GM19467 (cell line): Measurements from ENCODE around the gene LMLN.
"Not testable (repeated sequence)": the region's sequence is repeated elsewhere in the genome, so short reads cannot be mapped to it uniquely, and the experiment has no call there.

Experiments used
- ATAC-seq: cut with Tn5 transposase; IDR thresholded peaks from one replicate; pipeline ENCODE4 v1.9.1; 2021; ENCODE audit warnings: mild to moderate bottlenecking, moderate library complexity; ENCODE audit not compliant: unreplicated experiment

The LMLN gene

GRCh38 chr3:198071602-198072287, 111.7 kb downstream of the LMLN start:
- ATAC-seq = peak; percentile 73

DNA sequence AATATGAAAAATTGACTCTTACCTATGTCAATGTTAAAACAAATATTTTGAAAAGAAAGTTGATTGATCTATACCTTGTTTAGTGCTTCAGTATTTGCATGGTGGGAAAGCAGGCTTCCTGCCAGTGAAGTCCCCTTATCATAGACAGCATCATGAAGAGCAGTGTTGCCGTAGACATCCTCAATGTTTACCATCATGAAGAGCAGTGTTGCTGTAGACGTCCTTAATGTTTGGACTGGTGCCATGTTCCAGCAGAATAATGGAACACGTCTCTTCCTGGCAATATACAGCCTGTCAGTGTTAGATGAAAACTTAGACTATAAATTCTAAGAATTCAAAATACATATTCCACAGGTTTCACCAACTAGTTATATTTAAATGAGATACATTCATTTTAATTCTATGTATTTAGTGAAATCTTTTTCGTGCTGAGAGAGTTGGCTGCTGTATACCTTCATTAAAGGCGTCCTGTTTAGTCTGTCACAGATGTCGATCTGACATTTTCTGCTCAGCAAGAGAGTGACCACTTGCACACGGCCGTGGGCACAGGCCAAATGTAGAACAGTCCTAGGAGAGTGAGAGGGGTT, 116.8 kb downstream of the LMLN start:
- no peak for ATAC-seq

DNA sequence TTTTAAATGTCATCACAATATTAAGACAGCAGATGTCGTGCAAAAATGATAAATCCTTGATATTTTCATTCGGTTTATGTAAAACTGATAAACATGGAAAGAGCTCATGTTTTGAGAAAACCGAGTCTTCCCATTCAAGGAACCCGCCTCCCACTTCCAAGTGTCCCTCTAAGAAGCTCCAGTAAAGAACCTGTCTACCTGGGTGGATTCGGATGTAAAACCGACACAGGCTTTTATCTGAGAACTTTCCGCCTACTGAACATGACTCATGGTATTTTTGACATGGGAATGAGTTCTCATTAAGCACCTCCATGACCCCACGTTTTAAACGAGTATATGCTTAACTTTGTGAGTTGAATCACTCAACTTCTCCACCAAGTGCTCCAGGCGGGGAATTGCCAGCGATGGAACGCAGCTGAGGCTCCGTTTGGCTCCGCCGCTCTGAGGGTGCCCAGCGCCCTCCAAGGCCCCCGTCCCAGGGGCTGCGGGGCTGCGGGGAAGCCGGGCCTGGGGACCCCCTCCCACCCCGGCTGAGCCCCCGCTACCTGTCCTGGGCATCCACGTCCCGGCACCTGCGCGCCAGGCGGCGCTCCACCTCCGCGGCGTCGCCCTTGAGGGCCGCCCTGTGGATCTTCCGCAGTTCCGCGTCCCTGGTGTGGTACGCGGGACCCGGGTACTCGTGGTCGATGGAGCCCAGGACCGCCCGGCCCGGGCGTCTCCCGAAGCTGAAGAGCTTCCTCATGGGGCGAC, 119.9 kb downstream of the LMLN start:
- peak; percentile 15 for ATAC-seq

GRCh38 chr3:198080521-198081384, 120.7 kb downstream of the LMLN start:
- peak; percentile 87 for ATAC-seq

- ATAC-seq = no peak
These were observed 121.4 kb downstream of the LMLN start for GRCh38 chr3:198081421-198081844.

DNA sequence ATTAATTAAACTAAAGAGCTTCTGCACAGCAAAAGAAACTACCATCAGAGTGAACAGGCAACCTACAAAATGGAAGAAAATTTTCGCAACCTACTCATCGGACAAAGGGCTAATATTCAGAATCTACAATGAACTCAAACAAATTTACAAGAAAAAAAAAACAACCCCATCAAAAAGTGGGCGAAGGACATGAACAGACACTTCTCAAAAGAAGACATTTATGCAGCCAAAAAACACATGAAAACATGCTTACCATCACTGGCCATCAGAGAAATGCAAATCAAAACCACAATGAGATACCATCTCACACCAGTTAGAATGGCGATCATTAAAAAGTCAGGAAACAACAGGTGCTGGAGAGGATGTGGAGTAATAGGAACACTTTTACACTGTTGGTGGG, 122.2 kb downstream of the LMLN start:
- ATAC-seq = not testable (repeated sequence)

- no peak for ATAC-seq
These were observed 128.5 kb downstream of the LMLN start for GRCh38 chr3:198088421-198088955.

GRCh38 chr3:198090795-198091332, 130.8 kb downstream of the LMLN start:
- no peak for ATAC-seq

DNA sequence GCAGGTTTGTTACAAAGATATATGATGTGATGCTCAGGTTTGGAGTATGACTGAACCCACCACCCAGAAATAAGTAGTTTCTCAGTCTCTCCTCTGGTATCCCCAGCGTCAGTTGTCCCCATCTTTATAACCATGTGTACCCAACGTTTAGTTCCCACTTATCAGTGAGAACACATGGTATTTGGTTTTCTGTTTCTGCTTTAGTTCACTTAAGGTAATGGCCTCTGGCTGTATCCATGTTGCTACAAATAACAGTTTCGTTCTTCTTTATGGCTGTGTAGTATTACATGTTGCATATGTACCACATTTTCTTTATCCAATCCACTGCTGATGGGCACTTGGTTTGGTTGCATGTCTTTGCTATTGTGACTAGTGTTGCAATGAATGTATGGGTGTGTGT, 132.3 kb downstream of the LMLN start:
- ATAC-seq = no peak

GRCh38 chr3:198093112-198093679, 133.2 kb downstream of the LMLN start:
- no peak for ATAC-seq
